Hair follicular keratinocyte (primary cell): ENCODE measurements around the gene SAAL1. TPM values are rescaled to one million over a fixed set of nuclear protein-coding genes. Genes with fewer than 3 reads are reported as not detected.

ENCODE experiments used
- total RNA-seq: library from RNA; depleted of rRNA; stranded (reverse); fragments of >200 nt; gene quantifications from 2 replicates; pipeline ENCODE4 v1.2.3, GENCODE V29; 2015

Gene SAAL1
- total RNA-seq: 14.8 and 26.0 TPM in 2 replicates

GRCh38 chr11:18105802-18106574, at the start of gene SAAL1:
Gene SAAL1, minus strand, starts transcription at chr11:18106082. Its CDS starts 41 bp downstream, at chr11:18106041.

GRCh38 chr11:18132341-18132740, 26.5 kb upstream of the SAAL1 start, which contains the start of gene MRGPRX3:
Gene MRGPRX3, plus strand, starts transcription at chr11:18132571. Its CDS starts 4,632 bp downstream, at chr11:18137203.

GRCh38 chr11:18046116-18046777, 59.6 kb downstream of the SAAL1 start, which contains the start of gene TPH1:
Gene TPH1, minus strand, starts transcription at chr11:18046269. Its CDS starts 5,507 bp downstream, at chr11:18040762.

Other genes starting within 250 kb of the SAAL1 start
- 29.9 and 40.8 TPM in 2 replicates for gene SERGEF, start 93.0 kb downstream of the SAAL1 start, total RNA-seq
- gene TPH1, start 59.8 kb downstream of the SAAL1 start, total RNA-seq: under 0.01 and 0.08 TPM in 2 replicates
- 24.1 and 45.6 TPM in 2 replicates for gene MRGPRX3, start 26.5 kb upstream of the SAAL1 start, total RNA-seq
- gene MRGPRX4, start 66.8 kb upstream of the SAAL1 start, total RNA-seq: 0.27 and 0.55 TPM in 2 replicates
- gene SAA4, start 130.7 kb upstream of the SAAL1 start, total RNA-seq: not detected in 2 replicates
- gene SAA2, start 142.6 kb upstream of the SAAL1 start, total RNA-seq: 7.4 and 19.6 TPM in 2 replicates
- gene SAA1, start 160.2 kb upstream of the SAAL1 start, total RNA-seq: 160 and 186 TPM in 2 replicates
- gene HPS5, start 216.1 kb upstream of the SAAL1 start, total RNA-seq: 11.7 and 21.3 TPM in 2 replicates
- 32.3 and 51.3 TPM in 2 replicates for gene GTF2H1, start 216.5 kb upstream of the SAAL1 start, total RNA-seq